GM18511 (cell line): ENCODE data around the gene LY6G5B.
A peak's percentile ranks its signal among the peaks of the same experiment; 100 is the strongest.
"Not testable (repeated sequence)": the region's sequence is repeated elsewhere in the genome, so short reads cannot be mapped to it uniquely, and the experiment has no call there.

Experiments
- ATAC-seq: cut with Tn5 transposase; IDR thresholded peaks from one replicate; pipeline ENCODE4 v1.9.1; 2021; ENCODE audit warnings: mild to moderate bottlenecking, moderate library complexity; ENCODE audit not compliant: unreplicated experiment

The LY6G5B gene

DNA sequence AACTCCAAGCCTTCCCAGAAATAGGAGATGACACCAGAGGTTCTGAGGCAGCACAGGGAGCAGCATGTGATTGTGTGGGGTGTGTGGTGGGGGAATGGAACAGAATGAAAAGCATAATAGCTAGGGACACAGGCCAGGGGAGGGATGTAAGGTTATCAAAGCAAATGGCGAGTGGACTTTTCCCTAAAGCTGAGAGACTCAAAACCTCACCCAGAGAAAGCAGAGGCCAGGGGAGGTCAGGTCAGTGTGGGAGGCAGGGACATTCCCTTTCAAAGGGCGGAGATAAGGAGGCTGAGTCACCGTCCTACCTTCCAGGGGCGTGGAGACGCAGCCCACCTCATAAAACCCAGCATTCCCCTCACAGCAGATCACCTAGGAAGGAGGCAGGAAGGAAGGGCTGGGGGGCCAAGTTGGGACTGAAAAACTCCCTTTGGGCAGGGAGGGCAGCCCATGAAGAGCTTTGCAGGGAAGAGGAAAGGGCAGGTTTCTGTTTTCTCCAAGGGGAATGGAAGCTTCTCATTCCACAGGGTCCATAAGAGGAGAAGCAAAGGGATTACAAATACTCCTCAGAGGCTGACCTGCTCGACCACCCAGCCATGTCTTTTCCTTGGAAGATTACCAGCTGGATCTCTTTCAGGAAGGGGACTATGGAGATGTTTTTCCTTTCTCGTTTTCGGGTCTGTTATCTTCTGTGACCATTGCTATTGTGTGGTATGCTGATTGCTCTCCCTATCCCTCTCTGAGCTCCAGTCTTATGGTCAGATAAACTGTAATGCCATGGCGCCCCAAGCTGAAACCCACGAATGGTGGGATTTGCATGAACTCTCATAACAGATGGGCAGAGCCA lies 20.7 kb downstream of the LY6G5B start:
- no peak for ATAC-seq

DNA sequence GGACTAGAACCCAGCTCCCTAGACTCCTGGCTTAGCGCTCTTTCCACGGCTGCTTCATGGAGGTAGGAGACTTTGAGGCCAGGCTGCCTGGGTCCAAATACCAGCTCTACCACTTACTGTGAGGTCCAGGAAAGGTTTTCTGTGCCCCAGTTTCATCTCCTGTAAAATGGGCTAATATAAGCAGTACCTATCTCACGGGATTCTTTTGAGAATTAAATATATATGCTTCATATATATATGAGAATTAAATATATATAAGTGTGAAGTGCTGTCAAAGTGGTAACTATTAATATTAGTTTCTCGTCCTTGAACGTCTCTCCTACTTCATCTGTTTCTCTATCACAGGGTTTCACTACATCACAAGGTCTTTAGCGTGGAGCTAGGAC lies 21.3 kb downstream of the LY6G5B start:
- ATAC-seq = no peak

DNA sequence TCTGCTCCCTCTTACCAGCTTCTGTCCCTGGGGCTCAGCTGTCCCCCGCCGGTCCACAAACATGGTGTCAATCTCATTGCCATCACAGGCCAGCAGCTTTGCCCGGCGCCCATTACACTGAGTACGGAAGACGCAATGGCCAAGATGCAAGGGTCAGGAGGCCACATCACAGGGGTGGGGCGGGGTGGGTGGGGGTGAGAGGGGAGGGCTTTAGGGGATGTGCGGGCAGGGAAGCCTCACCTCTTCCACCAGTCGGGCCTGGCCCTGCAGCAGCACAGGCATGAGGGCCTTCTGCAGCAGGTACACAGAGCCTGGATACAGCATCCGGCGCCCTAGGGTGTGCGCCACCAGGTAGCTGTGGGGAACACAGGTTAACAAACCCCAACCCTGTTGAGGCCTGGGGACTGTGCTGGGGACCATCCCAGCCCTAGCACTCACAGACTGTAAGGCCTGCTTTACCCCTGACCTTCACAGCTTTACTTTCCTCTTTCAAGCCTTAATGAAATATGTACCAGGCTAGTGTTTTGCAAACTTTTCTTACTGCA lies 21.9 kb downstream of the LY6G5B start:
- no peak for ATAC-seq

DNA sequence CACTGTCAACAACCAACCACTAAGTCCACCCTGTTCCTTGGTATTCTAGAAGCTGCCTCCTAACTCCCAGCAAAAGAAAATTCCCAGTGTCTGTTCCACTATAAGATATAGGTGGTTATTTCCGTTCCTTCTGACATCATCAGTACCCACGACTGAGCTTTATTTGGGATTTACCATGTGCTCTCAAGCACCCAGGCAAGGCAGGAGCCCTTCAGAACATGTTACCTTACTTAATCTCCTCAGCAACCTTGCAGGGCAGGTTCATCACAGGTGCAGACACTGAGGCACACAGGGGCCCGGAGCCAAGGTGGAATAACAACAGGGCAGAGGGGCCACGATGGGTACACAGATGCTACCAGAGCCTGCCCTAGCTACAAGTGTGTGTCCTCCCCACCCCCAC lies 22.6 kb downstream of the LY6G5B start:
- ATAC-seq = no peak

DNA sequence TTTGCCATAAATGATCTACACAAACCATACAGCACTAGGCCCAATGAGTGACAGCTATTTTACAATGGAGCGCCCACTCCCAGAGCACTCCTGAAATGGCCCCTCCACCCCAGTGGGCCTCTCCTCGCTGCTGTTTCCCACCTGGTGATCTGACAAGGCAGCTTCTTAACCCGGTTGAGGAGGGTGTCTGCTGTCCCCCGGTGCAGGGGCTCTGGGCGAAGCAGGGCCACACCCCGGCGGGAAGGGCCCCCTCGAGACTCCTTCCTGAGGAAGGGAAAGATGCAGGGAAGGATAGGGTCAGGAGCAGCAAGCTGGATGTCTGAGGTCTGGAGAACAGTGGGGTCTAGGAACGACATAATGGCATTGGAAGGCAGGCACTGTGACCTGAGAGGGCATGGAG lies 23.1 kb downstream of the LY6G5B start:
- no peak for ATAC-seq

DNA sequence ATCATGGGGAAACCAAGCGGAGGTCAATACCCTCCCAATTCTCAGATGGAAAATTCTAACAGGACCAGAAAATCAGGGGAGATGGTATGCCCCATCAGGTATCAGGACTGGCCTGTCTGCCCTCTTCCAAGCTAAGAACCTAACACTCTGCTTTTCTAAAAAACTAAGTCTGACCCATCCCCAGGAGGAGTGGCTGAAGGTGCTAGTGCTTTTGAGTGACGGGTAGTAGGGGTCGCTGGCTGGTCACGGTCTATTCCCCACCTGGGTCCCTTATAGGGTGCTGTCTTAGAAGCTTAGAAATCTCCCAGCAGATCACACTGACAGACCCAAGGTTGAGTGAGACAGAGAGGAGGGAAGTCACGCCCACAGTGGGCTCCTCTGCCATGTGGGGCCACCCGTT lies 23.8 kb downstream of the LY6G5B start:
- ATAC-seq = no peak

DNA sequence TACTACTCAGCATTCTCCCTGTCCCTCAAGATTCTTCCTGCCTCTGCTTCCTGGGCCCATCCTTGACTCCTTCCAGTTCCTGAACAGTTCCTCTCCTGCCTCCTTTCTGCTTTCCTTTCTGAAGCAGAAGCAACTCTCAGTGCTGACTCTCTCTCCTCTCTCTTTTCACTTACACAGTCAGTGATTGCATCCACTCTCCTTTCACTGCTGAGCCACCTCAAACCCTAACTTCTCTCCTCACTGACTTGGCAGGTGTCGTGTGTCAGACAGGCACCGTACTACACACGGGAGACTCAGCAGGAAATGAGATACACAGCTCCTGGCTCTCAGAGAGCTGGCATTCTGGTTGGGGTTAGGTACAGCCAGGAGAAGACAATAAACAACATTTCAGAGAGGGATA lies 27.8 kb downstream of the LY6G5B start:
- no peak for ATAC-seq

DNA sequence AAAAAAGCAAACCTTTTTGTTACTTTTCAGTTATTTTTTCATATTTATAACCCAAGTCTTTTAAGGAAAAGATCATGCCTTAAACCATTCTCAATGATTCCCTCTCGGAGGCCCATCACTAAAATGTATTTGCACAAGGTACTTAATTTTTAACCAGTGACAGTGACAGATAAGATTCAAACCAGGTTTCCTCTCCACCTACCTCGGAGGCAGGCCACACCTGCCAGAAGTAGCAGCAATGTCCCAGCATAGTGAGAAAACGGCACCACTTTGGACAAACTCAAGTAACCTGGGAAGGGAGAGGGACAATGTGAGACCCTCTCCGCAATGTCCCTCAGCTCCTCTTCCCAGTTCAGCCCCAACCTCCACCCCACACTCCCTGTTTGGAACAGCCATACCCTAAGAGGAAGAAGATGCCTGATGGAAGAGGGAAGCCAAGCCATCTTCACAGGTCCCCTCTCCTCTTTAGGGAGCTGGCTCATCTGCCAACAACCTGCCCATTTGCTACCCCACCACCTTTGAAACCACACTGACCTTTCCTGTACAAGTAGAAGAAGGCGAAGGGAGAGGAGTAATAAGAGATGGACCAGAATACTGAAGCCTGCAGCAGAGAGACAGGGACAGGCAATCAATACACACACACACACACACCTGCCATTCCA lies 31.1 kb downstream of the LY6G5B start:
- no peak for ATAC-seq

DNA sequence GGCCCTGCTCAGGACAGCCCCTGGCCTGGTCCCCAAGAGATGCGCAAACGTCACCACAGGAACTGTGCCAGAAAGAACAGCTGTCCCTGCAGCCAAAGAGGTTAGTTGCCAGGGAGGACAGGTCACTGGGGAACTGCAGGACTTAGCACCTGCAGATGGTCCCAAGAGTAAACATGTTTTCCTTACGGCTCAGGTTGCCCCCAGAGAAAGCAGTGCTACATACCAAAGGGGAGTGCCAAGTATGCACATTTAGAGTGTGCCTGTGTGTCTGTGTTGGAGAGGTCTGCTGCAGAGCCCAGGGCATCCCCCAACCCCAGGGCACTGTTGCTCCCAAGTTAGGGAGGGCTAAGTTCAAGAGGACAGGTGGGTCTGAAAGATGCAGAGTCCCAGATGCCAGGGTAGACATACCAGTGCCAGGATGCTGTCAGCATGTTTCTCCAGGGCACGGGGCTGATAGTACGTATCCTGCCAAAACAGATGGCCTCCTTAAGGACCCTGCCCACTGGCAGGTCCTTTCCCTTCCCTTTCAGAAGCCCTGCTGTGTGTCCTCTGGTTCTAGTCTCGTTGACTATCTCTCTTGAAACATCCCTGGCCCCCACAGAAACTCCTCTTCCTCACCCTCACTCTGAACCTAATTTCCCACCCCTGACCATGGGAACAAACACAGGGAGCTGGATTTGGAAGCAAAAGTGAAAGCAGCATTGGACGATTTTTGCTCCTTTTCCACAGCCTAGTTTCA lies 32.1 kb downstream of the LY6G5B start:
- no peak for ATAC-seq

DNA sequence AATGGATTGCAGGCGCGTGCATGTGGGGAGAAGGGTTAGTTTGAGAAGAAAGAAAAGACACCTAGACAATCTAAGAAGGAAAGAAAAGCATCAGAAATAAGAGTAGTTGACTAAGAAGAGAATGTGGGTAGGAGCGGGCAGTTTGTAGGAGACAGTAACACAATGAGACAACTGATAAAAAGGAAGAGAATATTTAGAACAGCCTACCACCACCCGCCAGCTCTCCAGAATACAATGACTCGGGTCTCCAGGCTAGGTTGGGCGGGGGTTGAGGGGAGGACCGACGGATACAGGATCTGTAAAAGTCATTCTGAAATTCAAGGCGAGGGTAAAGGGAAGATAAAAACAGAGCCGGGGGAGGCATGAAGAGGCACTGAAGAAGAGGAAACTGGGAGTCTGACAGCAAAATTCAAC lies 32.6 kb downstream of the LY6G5B start:
- ATAC-seq = no peak

DNA sequence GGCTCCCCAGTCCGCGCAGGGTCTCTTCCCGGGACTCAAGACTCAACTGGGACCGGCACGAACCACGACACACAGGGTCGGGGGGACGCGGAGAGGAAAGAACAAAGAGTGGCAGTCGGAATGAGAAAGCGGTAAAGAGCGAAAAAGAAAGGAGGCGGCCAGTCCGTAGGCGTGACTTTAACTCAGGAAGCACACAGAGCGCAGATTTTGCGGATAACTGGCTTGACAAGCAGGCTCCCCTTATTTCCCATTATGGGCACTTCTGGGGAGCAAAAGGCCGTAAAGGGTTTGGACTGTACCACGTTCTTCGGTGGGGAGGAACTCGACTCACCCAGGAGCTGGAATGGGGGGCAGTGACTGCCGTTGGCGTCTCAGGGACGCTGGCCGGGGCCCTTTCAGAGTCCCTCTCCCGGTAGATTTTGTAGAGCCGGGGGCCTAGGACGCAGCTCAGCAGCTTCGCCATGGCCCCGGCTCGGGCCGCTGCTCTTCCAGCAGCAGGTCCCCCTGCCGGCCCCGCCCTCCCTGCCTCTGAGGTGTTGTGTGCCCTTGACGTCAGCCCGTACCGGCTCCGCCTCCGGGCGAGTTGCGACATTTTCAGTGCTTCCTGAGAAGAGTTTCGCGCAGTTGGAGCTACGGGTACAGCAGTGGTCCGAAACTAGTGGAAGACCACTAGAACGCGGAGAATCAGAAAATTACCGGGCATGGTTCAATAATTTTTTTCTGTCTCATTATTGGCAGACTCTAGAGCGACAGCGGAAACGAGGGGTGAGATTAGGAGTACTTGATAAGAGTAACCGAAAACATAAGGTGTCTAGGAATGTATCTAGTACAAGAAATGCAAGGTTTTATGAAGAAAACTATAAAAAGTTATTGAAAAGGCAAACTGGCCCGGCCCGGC lies 33.3 kb downstream of the LY6G5B start, which contains the start of gene ABHD16A:
Gene ABHD16A (minus strand): TSS at position 506 of the 898 bp plus-strand sequence. CDS start 43 bp downstream, at position 463.
- peak; percentile 89 for ATAC-seq

DNA sequence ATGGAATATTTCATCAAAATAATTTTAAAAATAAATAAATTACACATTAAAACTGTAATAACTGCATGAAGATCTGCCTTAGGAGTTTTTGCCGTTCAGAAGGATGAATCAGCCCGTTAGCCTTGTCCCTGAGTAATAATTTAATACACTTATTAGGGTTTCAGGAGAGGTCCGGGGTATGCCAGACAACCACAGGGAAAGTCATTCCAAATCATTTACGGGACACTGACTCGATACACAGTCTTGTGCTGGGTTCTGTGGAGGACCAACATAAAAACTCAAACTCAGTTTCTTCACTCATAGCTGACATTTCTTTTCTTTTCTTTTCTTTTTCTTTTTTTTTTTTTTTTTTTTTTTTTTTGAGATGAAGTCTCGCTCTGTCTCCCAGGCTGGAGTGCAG lies 36.2 kb downstream of the LY6G5B start:
- ATAC-seq = no peak

DNA sequence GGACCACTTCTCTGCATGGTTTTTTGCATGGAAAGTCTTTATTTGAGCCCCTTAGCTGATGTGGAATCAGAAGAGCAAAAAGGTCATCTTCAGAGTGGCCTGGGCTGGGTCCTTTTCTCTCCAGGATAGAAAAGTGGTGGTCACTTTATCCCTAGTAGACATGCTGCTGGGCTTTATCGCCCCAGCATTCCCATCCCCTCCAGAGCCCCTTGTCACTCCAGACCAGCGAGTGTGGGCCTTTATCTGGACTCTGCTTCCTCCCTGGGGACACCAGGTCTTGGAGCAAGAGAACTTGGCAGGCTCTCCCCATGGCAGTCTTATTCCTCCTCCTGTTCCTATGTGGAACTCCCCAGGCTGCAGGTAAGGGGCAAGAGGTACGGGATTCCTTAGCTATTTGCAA lies 36.8 kb downstream of the LY6G5B start, which contains the start of gene LY6G6F:
Gene LY6G6F (plus strand): TSS at position 268 of the 400 bp plus-strand sequence. CDS start 41 bp downstream, at position 309.
- no peak for ATAC-seq

DNA sequence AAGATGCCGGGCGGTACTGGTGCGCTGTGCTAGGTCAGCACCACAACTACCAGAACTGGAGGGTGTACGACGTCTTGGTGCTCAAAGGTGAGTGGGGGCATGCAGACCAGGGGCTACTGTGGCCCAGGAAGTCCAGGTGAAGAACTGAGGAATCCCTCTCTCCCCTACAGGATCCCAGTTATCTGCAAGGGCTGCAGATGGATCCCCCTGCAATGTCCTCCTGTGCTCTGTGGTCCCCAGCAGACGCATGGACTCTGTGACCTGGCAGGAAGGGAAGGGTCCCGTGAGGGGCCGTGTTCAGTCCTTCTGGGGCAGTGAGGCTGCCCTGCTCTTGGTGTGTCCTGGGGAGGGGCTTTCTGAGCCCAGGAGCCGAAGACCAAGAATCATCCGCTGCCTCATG lies 37.9 kb downstream of the LY6G5B start:
- no peak for ATAC-seq

DNA sequence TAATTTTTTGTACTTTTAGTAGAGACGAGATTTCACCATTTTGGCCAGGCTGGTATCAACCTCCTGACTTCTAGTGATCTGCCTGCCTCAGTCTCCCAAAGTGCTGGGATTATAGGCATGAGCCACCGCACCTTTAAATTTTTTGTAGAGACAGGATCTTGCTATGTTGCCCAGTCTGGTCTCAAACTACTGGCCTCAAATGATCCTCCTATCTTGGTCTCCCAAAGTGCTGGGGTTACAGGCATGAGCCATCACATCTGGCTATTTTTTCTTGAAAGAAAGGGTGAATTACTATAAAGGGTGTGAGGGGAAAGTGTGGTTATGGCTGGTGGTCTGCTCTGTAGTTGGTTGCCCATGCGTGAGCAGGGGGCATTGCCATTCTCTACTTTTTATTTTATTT lies 38.4 kb downstream of the LY6G5B start:
- ATAC-seq = no peak

DNA sequence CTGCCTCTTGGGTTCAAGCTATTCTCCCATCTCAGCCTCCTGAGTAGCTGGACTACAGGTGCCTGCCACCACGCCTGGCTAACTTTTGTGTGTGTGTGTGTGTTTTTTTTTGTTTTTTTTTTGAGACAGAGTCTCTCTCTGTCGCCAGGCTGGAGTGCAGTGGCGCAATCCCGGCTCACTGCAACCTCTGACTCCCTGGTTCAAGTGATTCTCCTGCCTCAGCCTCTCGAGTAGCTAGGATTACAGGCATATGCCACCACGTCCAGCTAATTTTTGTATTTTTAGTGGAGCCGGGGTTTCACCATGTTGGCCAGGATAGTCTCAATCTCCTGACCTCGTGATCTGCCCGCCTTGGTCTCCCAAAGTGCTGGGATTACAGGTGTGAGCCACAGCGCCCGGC lies 39.4 kb downstream of the LY6G5B start:
- ATAC-seq = not testable (repeated sequence)

DNA sequence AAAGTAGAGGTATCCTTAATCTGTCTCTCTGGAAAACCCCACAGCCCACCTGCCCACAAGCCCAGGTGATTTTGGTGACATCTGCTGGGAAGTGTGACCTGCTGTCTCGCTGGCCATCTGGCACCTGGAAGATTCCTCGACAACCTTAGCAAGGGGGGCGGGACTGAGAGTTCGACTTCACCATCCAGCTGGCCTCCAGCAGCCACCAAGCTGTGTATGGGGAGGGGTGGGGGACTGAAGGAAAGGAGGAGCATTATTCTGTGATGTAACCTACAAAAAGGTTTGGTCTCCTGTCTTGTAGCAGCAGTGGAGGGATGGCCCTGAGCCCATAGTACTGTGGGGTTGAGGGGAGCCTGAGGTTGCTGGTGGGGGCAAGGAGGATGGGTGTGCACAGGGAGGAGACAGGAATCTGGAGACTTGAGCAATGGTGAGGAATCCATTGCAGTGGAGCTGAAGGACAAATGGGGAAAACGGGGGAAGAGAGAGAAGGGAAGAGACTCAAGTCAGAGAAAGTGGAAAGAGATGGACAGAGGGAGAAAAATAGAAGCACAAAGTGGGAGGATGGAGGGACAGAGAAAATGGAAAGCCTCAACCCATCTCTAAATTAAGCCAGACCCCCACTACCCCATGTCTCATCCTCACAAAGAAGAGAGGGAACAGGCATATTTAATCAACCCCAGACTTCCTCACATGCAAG lies 40.9 kb downstream of the LY6G5B start:
- no peak for ATAC-seq

DNA sequence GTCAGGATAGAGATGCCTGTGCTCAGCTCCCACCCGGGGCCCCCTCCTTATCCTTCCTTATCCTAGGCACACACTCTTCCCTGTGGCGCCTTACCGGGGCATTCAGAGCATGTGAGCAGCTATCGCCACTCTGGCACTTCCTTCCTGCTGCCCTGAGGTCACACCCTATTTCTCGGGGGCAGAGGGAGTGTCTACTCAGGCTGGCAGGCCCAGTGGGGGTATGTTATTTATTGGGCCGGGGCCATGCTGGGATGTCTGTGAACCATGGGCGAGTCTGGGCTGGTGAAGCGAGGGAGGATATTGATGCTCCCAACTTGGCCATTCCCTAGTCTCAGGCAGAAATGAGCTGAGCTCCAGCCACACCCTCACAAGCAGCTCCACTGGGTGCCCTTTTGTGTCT lies 41.5 kb downstream of the LY6G5B start:
- ATAC-seq = no peak

DNA sequence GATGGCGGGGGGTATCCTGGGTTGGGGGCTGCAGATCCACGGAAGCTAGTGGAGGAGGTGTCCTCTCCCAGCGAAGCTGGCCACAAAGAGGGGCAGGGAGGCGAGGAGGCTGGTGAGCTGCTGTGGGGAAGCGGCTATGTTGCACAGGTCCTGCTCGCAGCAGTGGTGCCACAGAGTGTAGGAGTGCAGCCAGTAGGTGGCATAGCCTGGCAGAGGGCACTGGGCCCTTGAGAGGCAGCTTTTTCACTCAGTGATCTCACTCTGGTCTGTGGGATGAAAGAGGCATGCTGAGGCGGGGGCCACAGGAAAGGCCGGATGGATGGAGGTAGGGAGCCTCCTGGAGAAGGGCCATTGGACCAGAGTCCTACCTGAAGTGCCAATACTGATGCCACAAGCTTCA lies 42.5 kb downstream of the LY6G5B start:
- ATAC-seq = no peak

DNA sequence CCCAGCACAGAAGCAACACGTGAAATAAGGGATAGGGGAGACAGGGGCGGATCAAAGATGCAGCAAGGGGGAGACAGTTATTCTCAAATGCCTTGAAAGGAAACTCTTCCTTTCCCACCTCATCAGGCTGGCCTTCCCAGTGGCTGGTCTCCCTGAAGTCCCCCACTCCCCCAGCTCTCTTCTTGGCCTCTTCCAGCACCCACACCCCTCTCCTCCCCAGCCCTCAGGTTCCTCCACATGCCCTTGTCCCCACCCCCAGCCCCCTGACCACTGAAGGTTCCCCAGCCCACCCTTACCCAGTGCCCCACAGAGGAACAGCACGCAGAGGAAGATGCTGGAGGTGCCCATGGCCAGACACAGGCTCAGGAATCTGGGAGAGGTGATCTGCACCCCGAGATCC lies 43.7 kb downstream of the LY6G5B start:
- ATAC-seq = no peak
